Stimulated activated CD4-positive, alpha-beta T cell treated with anti-CD3 and anti-CD28 coated beads, TNF-alpha, amount 100 ng/mL, for 48 hours (primary cell): ENCODE results near the gene POU2AF1.

ENCODE experiments used
- DNase-seq, 3 donors: peaks; one replicate each; pipeline ENCODE4 v3.0.0-alpha.2; 2020; ENCODE audit warnings: low read depth in 3 of 3

Gene POU2AF1

DNA sequence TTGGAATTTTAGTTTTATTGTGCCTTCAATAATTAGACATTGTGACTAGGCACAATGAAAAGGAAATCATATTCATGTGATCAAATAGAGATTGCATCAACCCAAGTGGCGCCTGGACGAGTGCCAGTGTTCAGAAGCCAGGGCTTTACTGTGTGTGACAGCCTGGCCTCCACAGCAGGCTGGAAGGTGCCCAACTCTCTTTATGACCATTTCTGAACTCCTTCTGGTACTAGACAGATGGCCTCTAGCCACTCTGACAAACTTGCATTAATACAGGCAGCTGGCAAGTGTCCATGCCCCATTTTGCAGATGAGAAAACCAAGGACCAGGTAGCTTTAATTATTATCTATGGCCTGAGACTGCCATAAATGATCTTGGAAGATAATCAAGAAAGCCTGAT, 8.3 kb upstream of the POU2AF1 start:
- DNase-seq: no peak

DNA sequence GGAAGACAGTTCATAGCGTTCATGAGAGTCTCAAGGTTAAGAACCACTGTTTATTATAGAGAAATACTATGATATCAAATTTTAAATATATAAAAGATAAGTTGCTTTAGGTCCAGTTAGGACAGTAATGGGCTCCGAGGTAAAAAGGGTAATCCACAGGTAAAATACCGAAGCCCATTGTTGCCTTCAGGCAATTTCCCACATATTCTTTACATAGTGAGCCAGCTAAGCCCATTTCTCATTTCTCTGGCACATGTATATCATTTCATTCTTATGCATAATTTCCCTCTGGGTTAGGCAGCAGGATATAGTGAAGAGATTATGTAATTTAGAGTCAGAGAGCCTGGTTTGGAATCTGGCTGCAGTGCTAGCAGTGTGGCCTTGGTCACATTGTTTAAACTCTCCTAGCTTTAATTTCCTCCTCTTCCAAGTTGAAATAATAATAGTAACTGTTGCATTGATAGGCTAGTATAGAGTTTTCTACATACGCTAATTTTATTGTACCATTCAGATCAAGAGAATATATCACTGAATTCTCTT, 7.6 kb upstream of the POU2AF1 start:
- DNase-seq: no peak

GRCh38 chr11:111384494-111384893, 5.4 kb upstream of the POU2AF1 start:
- no peak for DNase-seq

DNA sequence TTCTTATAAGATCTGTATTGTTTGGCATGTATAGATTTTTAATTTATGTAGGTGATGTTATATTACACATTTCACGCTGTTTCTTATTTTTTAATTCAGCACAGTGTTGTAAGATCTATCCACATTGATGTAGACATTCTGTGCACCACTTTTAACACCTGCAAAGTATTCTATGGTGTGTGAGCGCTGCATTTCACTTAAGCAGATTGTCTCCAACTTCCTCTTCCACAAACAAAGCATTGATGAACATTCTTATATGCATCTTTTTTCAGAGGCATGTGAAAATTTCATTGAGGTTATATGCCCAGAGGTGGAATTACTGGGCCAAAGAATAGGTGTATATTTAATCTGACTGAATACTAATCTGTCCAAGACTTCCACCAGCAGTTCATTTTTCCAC, 3.4 kb upstream of the POU2AF1 start:
- DNase-seq: no peak

DNA sequence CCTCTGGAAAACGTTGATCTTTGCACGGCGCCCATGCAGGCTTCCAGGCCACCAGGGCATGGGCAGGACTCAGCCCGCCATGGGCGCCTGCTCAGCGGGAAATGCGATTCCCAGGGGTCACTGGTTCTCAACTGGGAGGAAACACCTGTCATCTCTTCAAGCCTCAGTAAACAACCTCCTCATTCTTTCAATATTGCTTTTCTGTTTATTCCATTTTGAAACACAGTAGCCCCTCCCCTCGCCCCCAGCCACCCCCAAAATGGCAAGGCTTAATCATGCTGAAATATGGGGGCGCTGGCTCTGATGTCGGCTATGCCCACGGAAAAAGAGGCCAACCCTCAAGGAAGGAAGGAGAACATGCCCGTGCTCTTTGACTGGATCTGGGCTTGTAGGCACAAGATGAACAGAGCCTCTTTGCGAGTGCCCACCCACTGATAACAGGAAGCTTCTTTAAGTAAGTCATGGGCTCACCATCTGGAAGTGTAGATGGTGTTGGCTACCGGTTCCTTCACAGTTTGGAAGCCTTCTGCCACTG, 594 bp upstream of the POU2AF1 start:
- DNase-seq: no peak

- DNase-seq: no peak
These were observed 752 bp downstream of the POU2AF1 start for GRCh38 chr11:111378185-111378860.

DNA sequence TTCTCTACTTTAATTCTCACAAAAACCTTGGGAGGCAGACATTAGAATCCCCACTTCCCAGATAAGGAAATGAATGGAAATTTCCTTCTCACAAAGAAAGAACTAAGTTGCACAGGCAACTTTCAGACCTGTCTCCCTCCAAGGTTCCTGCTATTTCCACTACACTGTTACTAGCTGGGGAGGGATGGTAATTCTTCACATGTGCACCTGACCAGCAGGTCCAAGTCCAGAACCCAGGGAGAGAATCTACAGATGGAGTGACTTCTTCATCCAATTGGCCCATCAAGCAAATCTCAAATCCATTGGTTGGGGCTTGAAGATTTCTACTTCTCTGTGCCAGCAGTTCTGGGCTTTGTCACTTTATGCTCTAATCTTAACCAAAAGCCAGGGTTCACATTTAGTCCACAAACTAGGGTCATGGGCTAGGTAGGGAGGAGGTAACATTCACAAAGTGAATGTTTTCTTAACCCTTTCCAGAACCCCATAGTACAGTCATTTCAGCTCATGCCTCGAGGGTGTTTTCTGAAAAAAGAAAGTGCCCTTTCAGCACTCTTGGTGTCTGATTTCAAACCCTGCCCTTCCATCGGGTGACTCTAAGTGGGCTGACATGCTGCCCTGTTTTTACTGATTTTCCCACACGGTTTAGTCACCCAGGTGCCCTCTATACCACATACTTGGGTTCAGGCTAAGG, 2.7 kb downstream of the POU2AF1 start:
- peak; percentile 13 to 45 (median 26) for DNase-seq

DNA sequence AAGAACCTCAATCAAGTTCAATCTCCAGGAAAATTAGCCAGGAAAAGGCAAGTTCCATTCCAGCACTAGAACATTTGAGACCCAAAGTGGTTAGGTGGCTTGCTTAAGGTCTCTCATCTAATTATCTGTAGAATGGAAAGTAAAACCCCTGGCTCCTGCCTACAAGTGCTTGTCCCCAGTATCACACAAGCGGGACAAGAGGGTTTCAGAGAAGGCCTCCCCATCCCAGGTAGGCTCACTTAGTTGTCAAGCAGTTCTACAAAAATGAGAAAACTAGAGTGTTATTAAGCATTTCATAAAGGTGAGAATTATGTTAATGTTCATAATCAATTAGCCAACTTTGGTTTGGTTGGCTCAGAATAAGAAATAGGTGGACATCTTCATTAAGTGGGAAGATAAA, 5.5 kb downstream of the POU2AF1 start:
- DNase-seq: no peak

GRCh38 chr11:111372538-111372937, 6.5 kb downstream of the POU2AF1 start:
- no peak for DNase-seq

DNA sequence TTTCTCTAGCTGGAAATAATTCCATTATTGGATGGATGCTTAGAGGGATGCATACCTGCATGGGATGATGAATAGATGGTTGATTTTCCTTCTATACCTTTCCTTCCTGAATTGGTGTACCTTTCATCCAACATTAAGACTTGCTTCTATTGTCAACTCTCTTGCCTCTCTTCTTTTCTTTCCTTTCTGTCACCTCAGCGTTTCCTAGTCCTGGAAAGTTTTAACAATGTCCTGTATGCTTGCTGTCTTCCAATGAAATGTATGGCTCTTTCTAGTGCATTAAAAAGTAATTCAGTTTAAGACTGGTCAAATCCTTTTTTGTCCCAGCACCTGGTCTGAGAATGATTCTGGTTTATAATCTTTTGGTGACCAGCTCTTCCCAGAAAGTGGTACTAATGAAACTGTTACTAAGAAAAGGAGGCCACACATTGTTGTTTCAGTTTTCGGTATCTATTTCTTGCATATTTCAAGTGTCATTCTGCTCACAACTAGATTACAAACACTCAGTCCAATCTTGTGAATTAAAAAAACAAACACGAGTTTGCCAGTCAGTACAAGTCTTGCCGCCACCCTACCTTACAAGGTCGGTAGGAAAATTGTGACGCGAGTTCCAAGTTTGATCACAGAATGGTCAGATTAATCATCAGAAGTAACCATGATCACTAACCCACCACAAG, 8.0 kb downstream of the POU2AF1 start:
- peak; percentile 24 to 34 (median 32) for DNase-seq

- DNase-seq: no peak
These were observed 8.7 kb downstream of the POU2AF1 start for GRCh38 chr11:111370270-111370901.

DNA sequence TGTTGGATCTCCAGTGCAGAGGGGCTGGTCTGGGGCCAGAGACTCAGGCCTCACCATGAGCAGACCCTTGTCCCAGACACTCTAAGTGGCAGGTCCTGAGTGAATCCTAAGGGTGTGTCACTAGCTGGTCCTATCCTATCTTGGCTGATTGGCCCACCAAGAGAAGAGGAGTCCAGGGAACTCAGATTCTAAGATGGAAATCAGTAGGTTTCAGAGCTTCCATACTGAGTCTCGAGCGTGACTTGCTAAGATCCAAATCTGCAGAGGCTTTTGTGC, 10.9 kb downstream of the POU2AF1 start:
- no peak for DNase-seq

GRCh38 chr11:111367411-111368284, 11.4 kb downstream of the POU2AF1 start:
- no peak for DNase-seq

DNA sequence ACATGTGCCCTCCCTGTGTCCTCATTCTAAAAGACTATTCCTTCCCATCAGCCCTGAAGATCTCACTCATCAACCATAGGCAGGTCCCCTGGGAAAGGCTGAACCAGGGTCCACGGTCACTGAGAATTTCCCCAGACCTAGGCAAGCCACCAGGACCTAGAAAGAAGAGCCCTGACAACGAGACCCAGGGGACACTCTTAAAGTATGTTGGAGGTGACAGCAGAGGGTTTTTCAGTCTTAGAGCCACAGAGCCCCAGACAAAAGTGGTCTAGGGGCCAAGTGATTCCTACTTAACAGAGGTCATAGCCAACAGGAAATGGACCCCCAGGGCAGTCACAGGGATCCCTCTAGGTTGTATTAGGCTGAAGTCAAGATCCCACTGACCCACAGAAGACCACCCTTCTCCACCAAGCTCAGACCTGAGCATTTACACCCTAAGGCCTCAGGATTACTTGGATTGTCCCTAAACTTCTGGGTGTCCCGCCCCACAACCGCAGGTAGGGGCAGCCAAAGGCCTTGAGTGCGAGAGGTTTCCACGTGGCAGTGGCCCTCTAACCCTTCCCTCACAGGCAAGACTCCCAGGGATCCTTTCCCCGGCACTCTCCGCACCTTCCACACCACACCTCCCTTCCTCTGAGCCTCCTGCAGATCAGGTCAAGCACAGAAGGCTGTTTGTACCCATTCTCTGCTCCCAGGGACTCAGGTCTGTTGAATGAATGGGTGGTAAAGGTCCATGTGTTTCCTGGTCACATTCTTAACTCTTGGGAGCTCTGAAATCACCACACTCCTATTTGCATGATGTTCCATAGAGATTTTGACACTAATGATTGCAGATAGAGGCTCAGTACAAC, 12.3 kb downstream of the POU2AF1 start:
- no peak for DNase-seq

DNA sequence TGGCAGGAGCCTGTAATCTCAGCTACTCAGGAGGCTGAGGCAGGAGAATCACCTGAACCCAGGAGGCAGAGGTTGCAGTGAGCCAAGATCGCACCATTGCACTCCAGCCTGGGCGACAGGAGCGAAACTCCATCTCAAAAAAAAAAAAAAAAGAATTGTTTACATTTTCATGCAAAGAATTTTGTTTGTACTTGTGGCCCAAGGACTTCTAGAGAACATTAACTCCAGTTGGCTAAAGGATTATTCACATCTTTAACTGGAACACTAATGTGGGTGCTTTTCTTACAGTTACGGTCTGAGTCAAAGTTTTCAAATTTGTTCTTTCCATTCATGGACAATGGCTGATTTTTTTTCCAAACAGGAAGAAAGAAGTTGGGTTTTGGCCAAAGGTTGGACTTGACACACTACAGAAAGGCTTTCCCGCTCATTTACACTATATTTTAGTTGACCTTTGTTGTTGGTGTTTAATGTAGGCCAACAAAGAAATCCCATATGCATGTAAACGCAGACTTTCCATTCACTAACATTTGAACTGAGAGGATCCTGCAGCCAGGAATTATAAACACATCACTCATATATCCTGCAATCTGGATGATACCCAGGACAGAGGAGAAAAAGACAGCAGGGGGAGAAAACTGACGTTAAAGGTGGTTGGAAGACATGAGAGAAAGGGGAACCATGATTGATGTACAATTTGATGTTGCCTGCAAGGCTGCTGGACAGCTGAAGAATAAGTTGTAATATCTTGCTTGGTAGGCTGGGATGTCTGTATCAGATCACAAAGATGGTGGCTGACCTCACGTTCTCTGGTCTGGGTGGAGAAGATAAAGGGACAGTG, 13.1 kb downstream of the POU2AF1 start:
- DNase-seq: no peak

GRCh38 chr11:111364503-111364902, 14.6 kb downstream of the POU2AF1 start:
- DNase-seq: no peak

DNA sequence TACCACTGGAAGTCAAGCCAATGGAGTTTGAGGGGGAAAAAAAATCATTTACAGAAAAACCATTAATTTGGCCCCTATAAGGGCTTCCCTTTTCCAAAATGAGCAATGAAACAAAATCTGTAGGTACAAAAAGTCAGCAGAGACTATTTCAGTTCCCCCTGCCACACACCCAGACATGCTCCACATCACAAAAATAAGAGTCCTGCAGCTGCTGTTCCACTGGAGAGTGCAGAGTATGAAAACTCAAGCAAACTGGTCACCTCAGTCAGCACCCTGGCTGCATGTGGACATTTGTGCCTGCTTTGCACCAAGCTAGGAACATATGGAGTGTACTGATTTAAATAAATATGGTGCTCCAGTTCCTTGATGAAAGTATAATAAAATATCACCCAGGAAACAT, 15.1 kb downstream of the POU2AF1 start:
- no peak for DNase-seq

- DNase-seq: no peak
These were observed 16.1 kb downstream of the POU2AF1 start for GRCh38 chr11:111362887-111363411.

GRCh38 chr11:111361874-111362273, 17.2 kb downstream of the POU2AF1 start:
- no peak for DNase-seq
